SK-N-SH treated with all-trans-retinoic acid at 6 μM for 48 hours (cell line): ENCODE measurements around the gene RGS10.

ENCODE experiments used
- ARNTL ChIP-seq: fragments of 450-650 bp; formaldehyde crosslinking; IDR thresholded peaks from 2 replicates; pipeline ENCODE4 v1.5.0; 2020; ENCODE audit warnings: low read depth, mild to moderate bottlenecking, moderate library complexity, borderline replicate concordance
- CREB5 ChIP-seq: fragments of 250-450 bp; sonication (Bioruptor Pico); IDR thresholded peaks from 2 replicates; pipeline ENCODE4 v1.5.1; 2020; ENCODE audit warnings: low read depth, mild to moderate bottlenecking, moderate library complexity
- CSRNP3 ChIP-seq: fragments of 250-450 bp; sonication (Bioruptor Pico); IDR thresholded peaks from 2 replicates; pipeline ENCODE4 v1.5.1; 2021; ENCODE audit warnings: mild to moderate bottlenecking, moderate library complexity
- ESRRG ChIP-seq: fragments of 250-450 bp; sonication (Bioruptor Pico); IDR thresholded peaks from 2 replicates; pipeline ENCODE4 v1.6.1; 2021; ENCODE audit warnings: mild to moderate bottlenecking
- PPARA ChIP-seq: fragments of 250-450 bp; sonication (Bioruptor Pico); IDR thresholded peaks from 2 replicates; pipeline ENCODE4 v1.5.0; 2020; ENCODE audit warnings: mild to moderate bottlenecking, borderline replicate concordance
- RARB ChIP-seq: fragments of 250-450 bp; sonication (Bioruptor Pico); IDR thresholded peaks from 2 replicates; pipeline ENCODE4 v1.8.0; 2021; ENCODE audit warnings: mild to moderate bottlenecking, moderate library complexity
- SNAI2 ChIP-seq: fragments of 250-450 bp; sonication (Bioruptor Pico); IDR thresholded peaks from 2 replicates; pipeline ENCODE4 v1.5.0; 2020; ENCODE audit warnings: mild to moderate bottlenecking, moderate library complexity
- TOX ChIP-seq: fragments of 250-450 bp; sonication (Bioruptor Pico); IDR thresholded peaks from 2 replicates; pipeline ENCODE4 v1.8.0; 2021; ENCODE audit warnings: mild to moderate bottlenecking, moderate library complexity, borderline replicate concordance
- TSHZ2 ChIP-seq: fragments of 250-450 bp; sonication (Bioruptor Pico); IDR thresholded peaks from 2 replicates; pipeline ENCODE4 v1.5.0; 2020; ENCODE audit warnings: mild to moderate bottlenecking, moderate library complexity
- ZFP3 ChIP-seq: fragments of 250-450 bp; sonication (Bioruptor Pico); IDR thresholded peaks from 2 replicates; pipeline ENCODE4 v1.5.0; 2020; ENCODE audit warnings: mild to moderate bottlenecking, moderate library complexity
- ZNF565 ChIP-seq: fragments of 450-650 bp; formaldehyde crosslinking; conservative IDR thresholded peaks from 2 replicates; pipeline ENCODE4 v1.5.0; 2020; ENCODE audit warnings: low read depth, mild to moderate bottlenecking, moderate library complexity

GRCh38 chr10:119562097-119562496, 19.6 kb upstream of the RGS10 start:
- TF ChIP-seq ZNF565 (CRISPR knock-in tag) = no peak
- TF ChIP-seq TSHZ2 (CRISPR knock-in tag) = no peak
- TF ChIP-seq SNAI2 (CRISPR knock-in tag) = no peak
- no peak for TF ChIP-seq ARNTL (CRISPR knock-in tag)
- no peak for TF ChIP-seq ZFP3 (CRISPR knock-in tag)
- no peak for TF ChIP-seq TOX (CRISPR knock-in tag)
- no peak for TF ChIP-seq CREB5 (CRISPR knock-in tag)
- no peak for TF ChIP-seq RARB (CRISPR knock-in tag)
- no peak for TF ChIP-seq CSRNP3
- TF ChIP-seq PPARA (CRISPR knock-in tag) = no peak
- no peak for TF ChIP-seq ESRRG (CRISPR knock-in tag)
